HG03064 (cell line): Measurements from ENCODE around the gene MAPK8.
"Not testable (repeated sequence)": the region's sequence is repeated elsewhere in the genome, so short reads cannot be mapped to it uniquely, and the experiment has no call there.

Source experiments
- ATAC-seq: cut with Tn5 transposase; IDR thresholded peaks from one replicate; pipeline ENCODE4 v1.9.1; 2021; ENCODE audit warnings: low read depth; ENCODE audit not compliant: unreplicated experiment

The MAPK8 gene

DNA sequence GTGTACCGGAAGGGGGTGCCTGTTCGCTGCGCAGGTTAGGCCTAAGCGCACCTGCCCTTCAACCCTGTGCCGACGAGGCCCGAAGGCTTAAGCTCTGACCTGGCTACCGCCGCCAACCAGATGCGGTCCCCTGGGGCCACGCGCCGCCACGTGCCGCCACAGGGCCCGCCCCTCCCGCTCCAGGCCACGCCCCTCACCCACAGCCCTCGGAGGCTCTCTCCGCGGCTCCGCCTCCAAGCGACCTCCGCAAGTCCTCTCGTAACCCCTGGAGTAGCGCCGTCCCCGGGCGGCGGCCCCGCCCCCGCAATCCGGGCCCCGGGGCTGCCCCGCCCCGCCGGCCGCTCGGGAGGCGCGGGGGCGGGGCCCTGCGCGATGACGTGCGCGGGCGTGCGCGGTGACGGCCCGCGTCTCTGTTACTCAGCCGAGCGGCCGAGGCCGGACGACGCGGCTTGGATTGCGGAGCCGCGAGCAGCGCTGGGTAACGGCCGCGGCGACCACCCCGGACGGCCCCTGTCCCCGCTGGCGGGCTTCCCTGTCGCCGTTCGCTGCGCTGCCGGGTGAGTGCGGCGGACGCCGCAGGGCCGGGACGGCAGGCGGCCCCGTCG is at the start of gene MAPK8:
Gene MAPK8, plus strand, starts transcription at position 413 of the 605 bp plus-strand sequence. CDS start 94,984 bp downstream, outside the sequence.
- peak; percentile 82 for ATAC-seq

- ATAC-seq = no peak
These were observed 49.0 kb upstream of the MAPK8 start for GRCh38 chr10:48257407-48257961.

GRCh38 chr10:48258105-48258504 is 48.4 kb upstream of the MAPK8 start:
- ATAC-seq = no peak

- ATAC-seq = no peak
These were observed 39.9 kb upstream of the MAPK8 start for GRCh38 chr10:48266528-48266927.

DNA sequence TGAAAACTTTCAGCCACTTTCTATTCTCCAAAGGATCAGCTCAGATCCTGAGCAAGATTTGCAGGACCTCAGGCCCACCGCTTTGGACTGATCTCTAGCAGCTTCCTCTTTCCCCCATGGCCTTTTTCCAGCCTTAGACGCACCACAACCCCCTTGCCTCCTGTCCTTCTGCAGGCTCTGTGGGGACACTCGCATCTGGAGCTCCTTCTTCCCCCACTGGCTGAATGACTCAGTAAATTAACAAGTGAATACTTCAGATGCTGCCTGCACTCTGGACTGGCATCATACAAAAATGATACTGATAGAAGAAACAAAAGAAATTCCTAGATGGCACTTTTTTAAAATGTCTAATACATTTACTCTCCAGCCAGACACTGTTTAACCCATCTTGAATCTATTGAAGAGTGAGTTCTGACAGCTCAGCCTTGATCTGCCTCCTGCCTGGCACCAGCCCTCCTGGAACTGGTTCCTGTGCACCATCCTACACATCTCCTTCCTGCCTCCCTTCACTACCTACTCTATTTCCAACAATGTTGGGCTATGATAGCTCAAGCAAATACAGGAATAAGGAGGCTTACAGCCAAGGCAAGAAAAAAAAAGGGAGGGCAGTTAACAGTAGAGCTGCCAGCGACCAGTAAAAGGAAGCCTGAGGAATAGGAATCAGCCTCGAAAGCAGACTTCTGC is 35.3 kb upstream of the MAPK8 start:
- ATAC-seq = no peak

DNA sequence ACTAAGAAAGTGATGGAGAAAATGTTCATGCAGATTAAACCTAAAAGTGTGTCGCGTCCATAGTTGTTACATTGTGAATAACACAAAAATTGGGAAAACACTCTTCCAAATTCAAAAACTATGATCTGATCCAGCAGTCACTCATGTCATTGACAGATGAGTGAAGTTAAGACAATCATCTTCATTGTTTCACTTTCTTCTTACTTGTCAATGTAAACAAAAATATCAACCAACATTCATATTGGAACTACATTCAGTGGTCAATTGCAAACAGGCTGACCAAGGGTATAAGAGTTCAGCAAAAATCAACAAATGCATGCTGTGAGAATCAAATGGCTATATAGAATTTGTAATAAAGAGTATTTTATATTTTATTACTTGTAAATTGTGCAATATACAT is 33.8 kb upstream of the MAPK8 start:
- no peak for ATAC-seq

- ATAC-seq = no peak
These were observed 32.7 kb upstream of the MAPK8 start for GRCh38 chr10:48273741-48274140.

GRCh38 chr10:48274636-48275035 is 31.8 kb upstream of the MAPK8 start, which contains the start of gene FRMPD2:
FRMPD2 (minus strand) TSS chr10:48274696; CDS start chr10:48274567, 129 bp downstream.
- ATAC-seq = no peak

GRCh38 chr10:48277093-48277492 is 29.4 kb upstream of the MAPK8 start:
- no peak for ATAC-seq

GRCh38 chr10:48279081-48279751 is 27.3 kb upstream of the MAPK8 start:
- peak; percentile 84 for ATAC-seq

DNA sequence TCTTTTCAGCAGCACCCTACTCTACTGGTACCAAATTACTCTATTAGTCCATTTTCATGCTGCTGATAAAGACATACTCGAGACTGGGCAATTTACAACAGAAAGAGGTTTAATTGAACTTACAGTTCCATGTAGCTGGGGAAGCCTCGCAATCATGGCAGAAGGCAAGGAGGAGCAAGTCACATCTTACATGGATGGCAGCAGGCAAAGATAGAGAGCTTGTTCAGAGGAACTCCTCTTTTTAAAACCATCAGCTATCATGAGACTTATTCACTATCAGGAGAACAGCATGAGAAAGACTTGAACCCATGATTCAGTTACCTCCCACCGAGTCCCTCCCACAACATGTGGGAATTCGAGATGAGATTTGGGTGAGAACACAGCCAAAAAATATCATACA is 24.8 kb upstream of the MAPK8 start:
- ATAC-seq = not testable (repeated sequence)

GRCh38 chr10:48282829-48283228 is 23.6 kb upstream of the MAPK8 start:
- no peak for ATAC-seq

GRCh38 chr10:48284002-48284546 is 22.4 kb upstream of the MAPK8 start:
- no peak for ATAC-seq

GRCh38 chr10:48284811-48285210 is 21.7 kb upstream of the MAPK8 start:
- no peak for ATAC-seq

- no peak for ATAC-seq
These were observed 20.8 kb upstream of the MAPK8 start for GRCh38 chr10:48285710-48286109.

- no peak for ATAC-seq
These were observed 20.1 kb upstream of the MAPK8 start for GRCh38 chr10:48286356-48286755.

GRCh38 chr10:48287417-48288391 is 18.8 kb upstream of the MAPK8 start:
- no peak for ATAC-seq

DNA sequence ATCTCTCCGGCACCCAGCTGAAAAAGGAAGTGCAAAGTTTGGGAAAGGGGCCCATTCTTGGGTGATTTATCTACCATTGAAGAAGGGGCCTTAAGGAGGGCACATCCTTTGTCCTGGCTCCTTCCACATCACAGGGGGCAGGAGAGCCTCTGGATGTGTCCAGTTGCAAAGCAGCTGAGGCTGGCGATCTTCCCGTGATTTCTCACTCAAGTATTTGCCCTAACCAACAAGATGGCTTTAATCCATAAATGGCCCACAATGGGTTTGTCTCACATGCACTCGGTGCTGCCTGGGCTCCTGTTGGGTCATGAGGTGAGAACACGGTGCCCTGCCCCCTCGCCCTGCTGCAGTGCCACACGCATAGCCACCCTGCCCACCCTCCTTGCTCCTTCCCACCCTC is 17.8 kb upstream of the MAPK8 start:
- no peak for ATAC-seq

- ATAC-seq = no peak
These were observed 16.8 kb upstream of the MAPK8 start for GRCh38 chr10:48289501-48290238.
